ENCODE data around the gene MLN. TPM values are rescaled to one million over a fixed set of nuclear protein-coding genes. Genes with fewer than 3 reads are reported as not detected.
"Not testable (repeated sequence)": the region's sequence is repeated elsewhere in the genome, so short reads cannot be mapped to it uniquely, and the experiment has no call there.

The MLN gene
- total RNA-seq, 1 experiment from 2014 or later, result not detected

- ChIA-PET CTCF (no interaction called here), POLR2A (no interaction called here)
- no peak overlapping the region for H3K27ac Mint-ChIP-seq (ENCODE audit: low read depth, unreplicated experiment)
- TF ChIP-seq CTCF (IDR thresholded peaks at IDR 0.05; ENCODE audit: unreplicated experiment), result no peak
- intact Hi-C loops (cut with micrococcal nuclease), result no loop called here
- no TSS peak for BruUV-seq (replicated peaks)
- no peaks in the 10 kb centered on the region for H3K4me1 Mint-ChIP-seq (ENCODE audit: insufficient read depth, unreplicated experiment)
- H3K4me3 Mint-ChIP-seq (ENCODE audit: unreplicated experiment), result no peak overlapping the region
- H3K27me3 Mint-ChIP-seq (ENCODE audit: insufficient read depth, unreplicated experiment), result peaks cover 10% of the 10 kb centered on the region
- no peak for DNase-seq (ENCODE audit: unreplicated experiment)
- no peaks in the 10 kb centered on the region for H3K9me3 Mint-ChIP-seq (ENCODE audit: unreplicated experiment)
- no peaks in the 10 kb centered on the region for H3K36me3 Mint-ChIP-seq (ENCODE audit: insufficient read depth, unreplicated experiment)
Measured at GRCh38 chr6:33833599-33833998, 29.8 kb upstream of the MLN start.

- POLR2A ChIA-PET; H3K4me3 Mint-ChIP-seq (ENCODE audit: unreplicated experiment); H3K9me3 Mint-ChIP-seq (ENCODE audit: unreplicated experiment); H3K27ac Mint-ChIP-seq (ENCODE audit: low read depth, unreplicated experiment); H3K36me3 Mint-ChIP-seq (ENCODE audit: insufficient read depth, unreplicated experiment); H3K4me1 Mint-ChIP-seq (ENCODE audit: insufficient read depth, unreplicated experiment); DNase-seq (ENCODE audit: unreplicated experiment); CTCF ChIA-PET; BruUV-seq (replicated peaks); intact Hi-C loops (cut with micrococcal nuclease): not testable (repeated sequence)
- peaks cover 10% of the 10 kb centered on the region for H3K27me3 Mint-ChIP-seq (ENCODE audit: insufficient read depth, unreplicated experiment)
Measured at GRCh38 chr6:33832831-33833230, 29.0 kb upstream of the MLN start.

- BruUV-seq (replicated peaks); DNase-seq (ENCODE audit: unreplicated experiment); H3K27ac Mint-ChIP-seq (ENCODE audit: low read depth, unreplicated experiment); H3K9me3 Mint-ChIP-seq (ENCODE audit: unreplicated experiment); H3K4me1 Mint-ChIP-seq (ENCODE audit: insufficient read depth, unreplicated experiment); intact Hi-C loops (cut with micrococcal nuclease); H3K36me3 Mint-ChIP-seq (ENCODE audit: insufficient read depth, unreplicated experiment); H3K4me3 Mint-ChIP-seq (ENCODE audit: unreplicated experiment); CTCF ChIA-PET: not testable (repeated sequence)
- H3K27me3 Mint-ChIP-seq (ENCODE audit: insufficient read depth, unreplicated experiment), result peaks cover 10% of the 10 kb centered on the region
- POLR2A ChIA-PET, result interaction anchor here (1.2 kb wide), 1 partner anchor 8 kb away, joined by 4 read pairs; no protein-coding TSS in a partner anchor
Measured at GRCh38 chr6:33831725-33832124, 27.9 kb upstream of the MLN start.

GRCh38 chr6:33830635-33831240, 26.9 kb upstream of the MLN start:
- Mint-ChIP-seq H3K4me1 (ENCODE audit: insufficient read depth, unreplicated experiment) (no peaks in the 10 kb centered on the region), H3K36me3 (ENCODE audit: insufficient read depth, unreplicated experiment) (peaks cover 5% of the 10 kb centered on the region), H3K27ac (ENCODE audit: low read depth, unreplicated experiment) (no peak overlapping the region), H3K27me3 (ENCODE audit: insufficient read depth, unreplicated experiment) (peaks cover 10% of the 10 kb centered on the region), H3K4me3 (ENCODE audit: unreplicated experiment) (no peak overlapping the region), H3K9me3 (ENCODE audit: unreplicated experiment) (no peaks in the 10 kb centered on the region)
- no peak for TF ChIP-seq CTCF (IDR thresholded peaks at IDR 0.05; ENCODE audit: unreplicated experiment)
- ChIA-PET POLR2A (interaction anchor here (1.2 kb wide), 1 partner anchor 9 kb away, joined by 4 read pairs; no protein-coding TSS in a partner anchor), CTCF (interaction anchor here (0.9 kb wide), 1 partner anchor 124 kb away, joined by 3 read pairs; no protein-coding TSS in a partner anchor)
- intact Hi-C loops (cut with micrococcal nuclease), result no loop called here
- no TSS peak for BruUV-seq (replicated peaks)
- DNase-seq (ENCODE audit: unreplicated experiment), result no peak

GRCh38 chr6:33828764-33829731, 25.2 kb upstream of the MLN start:
- intact Hi-C loops (cut with micrococcal nuclease), result no loop called here
- Mint-ChIP-seq H3K36me3 (ENCODE audit: insufficient read depth, unreplicated experiment) (peaks cover 5% of the 10 kb centered on the region), H3K27ac (ENCODE audit: low read depth, unreplicated experiment) (no peak overlapping the region), H3K9me3 (ENCODE audit: unreplicated experiment) (no peaks in the 10 kb centered on the region), H3K27me3 (ENCODE audit: insufficient read depth, unreplicated experiment) (peaks cover 10% of the 10 kb centered on the region), H3K4me1 (ENCODE audit: insufficient read depth, unreplicated experiment) (peaks cover 12% of the 10 kb centered on the region), H3K4me3 (ENCODE audit: unreplicated experiment) (no peak overlapping the region)
- no peak for TF ChIP-seq CTCF (IDR thresholded peaks at IDR 0.05; ENCODE audit: unreplicated experiment)
- no peak for DNase-seq (ENCODE audit: unreplicated experiment)
- ChIA-PET CTCF (interaction anchor here (0.6 kb wide), 1 partner anchor 40 kb away, joined by 3 read pairs; no protein-coding TSS in a partner anchor), POLR2A (no interaction called here)
- no TSS peak for BruUV-seq (replicated peaks)
